ENCODE measurements around the gene TEKTIP1.
A peak's percentile ranks its signal among the peaks of the same experiment; 100 is the strongest.
"Not testable (repeated sequence)": the region's sequence is repeated elsewhere in the genome, so short reads cannot be mapped to it uniquely, and the experiment has no call there.

TEKTIP1 gene

DNA sequence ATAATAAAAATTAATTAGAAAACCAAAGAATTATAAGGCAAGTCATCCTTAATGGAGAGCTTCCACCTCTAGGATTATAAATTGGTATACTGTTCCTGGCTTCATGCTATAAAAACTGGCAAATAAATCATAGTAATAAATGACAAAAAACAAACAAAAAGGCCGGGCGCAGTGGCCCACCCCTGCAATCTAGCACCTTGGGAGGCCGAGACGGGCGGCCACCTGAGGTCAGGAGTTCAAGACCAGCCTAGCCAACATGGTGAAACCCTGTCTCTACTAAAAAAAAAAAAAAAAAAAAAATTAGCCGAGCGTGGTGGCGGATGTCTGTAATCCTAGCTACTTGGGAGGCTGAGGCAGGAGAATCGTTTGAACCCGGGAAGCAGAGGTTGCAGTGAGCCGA is 31.1 kb downstream of the TEKTIP1 start:
- H3K27me3 Mint-ChIP-seq (ENCODE audit: low read depth); H3K9me3 Mint-ChIP-seq; H3K4me3 Mint-ChIP-seq; H3K27ac Mint-ChIP-seq; H3K36me3 Mint-ChIP-seq (ENCODE audit: low read depth); H3K4me1 Mint-ChIP-seq (ENCODE audit: low read depth): not testable (repeated sequence)

DNA sequence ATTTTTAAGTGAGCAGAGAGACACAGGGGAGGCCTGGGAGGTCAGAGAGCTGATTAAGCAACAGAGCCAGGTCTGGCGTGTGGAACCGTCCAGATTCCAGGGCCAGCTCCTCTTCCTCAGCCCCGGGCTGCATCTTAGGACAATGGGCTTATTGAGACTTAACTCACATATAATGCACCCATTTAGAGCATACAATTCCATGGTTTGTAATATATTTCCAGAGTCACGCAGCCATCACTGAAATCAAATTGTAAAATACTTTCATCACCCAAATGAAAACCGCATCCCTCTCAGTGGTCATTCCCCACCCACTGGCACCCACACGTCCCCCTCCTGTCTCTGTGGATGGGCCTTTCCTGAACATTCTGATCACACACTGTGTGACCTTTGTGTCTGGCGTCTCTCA is 31.6 kb downstream of the TEKTIP1 start:
- Mint-ChIP-seq H3K27ac (peak overlapping the region; percentile 31), H3K27me3 (ENCODE audit: low read depth) (no peaks in the 10 kb centered on the region), H3K9me3 (no peaks in the 10 kb centered on the region), H3K4me1 (ENCODE audit: low read depth) (peaks cover 5% of the 10 kb centered on the region), H3K36me3 (ENCODE audit: low read depth) (peaks cover 9% of the 10 kb centered on the region), H3K4me3 (no peak overlapping the region)

DNA sequence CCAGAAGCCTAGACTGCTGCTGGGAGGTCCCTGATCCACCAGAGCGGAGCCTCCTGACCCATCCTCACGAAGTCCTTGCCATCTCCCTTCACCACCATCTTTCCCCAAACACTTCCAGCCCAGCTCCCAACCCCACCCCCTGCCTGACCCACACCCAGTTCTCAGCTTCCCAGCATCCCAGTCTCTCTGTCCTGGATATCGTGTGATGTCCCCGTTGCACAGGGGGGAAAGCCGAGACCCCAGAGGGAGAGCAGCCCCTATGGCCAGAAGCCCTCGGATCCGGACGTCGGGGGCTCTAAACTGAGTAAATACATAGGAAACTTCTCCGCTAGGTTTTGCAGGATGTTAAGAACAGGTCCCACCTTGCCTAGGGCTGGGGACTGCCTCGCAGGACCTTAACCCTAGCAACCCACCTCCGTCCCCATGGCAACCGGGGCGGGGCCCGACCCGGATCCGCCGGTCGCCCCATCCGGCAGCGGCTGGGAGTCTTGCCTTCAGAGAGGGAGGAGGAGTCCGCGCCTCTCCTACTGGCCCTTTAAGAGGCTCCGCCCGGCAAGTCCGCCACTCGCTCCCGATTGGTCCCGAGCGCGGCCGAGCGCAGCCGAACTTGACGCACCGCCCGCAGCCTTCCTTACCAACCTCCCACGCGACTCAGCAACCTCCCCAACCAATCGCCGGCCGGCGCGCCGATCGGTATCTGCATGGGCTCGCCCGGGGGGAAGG is 33.3 kb downstream of the TEKTIP1 start:
- Mint-ChIP-seq H3K36me3 (ENCODE audit: low read depth) (peaks cover 9% of the 10 kb centered on the region), H3K9me3 (no peaks in the 10 kb centered on the region), H3K4me1 (ENCODE audit: low read depth) (peaks cover 5% of the 10 kb centered on the region), H3K4me3 (peak overlapping the region; percentile 72), H3K27ac (peak overlapping the region; percentile 70), H3K27me3 (ENCODE audit: low read depth) (no peaks in the 10 kb centered on the region)

DNA sequence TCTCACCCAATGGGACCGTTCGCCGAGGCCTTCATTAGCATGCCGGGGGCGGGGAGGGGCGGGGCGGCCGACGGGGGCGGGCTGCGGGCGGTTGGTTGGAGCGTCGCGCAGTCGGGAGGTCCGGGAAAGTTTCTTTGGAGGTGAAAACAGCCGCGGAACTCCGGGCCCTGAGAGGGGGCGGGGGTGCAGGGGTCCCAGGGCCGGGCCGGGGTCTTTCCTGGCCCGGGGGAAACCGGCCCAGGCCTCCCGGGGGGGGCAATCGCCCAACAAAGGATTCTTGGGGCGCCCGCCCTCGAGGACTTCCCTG is 33.8 kb downstream of the TEKTIP1 start, which contains the start of gene HMG20B:
Gene HMG20B (plus strand): TSS at position 90 of the 307 bp plus-strand sequence. CDS start 366 bp downstream, outside the sequence.
- Mint-ChIP-seq H3K27ac (peak within 1 kb of the TSS; percentile 72), H3K9me3 (no peaks in the 10 kb centered on the region), H3K4me1 (ENCODE audit: low read depth) (peaks cover 5% of the 10 kb centered on the region), H3K4me3 (peak within 1 kb of the TSS; percentile 76), H3K27me3 (ENCODE audit: low read depth) (no peaks in the 10 kb centered on the region), H3K36me3 (ENCODE audit: low read depth) (peaks cover 9% of the 10 kb centered on the region)

DNA sequence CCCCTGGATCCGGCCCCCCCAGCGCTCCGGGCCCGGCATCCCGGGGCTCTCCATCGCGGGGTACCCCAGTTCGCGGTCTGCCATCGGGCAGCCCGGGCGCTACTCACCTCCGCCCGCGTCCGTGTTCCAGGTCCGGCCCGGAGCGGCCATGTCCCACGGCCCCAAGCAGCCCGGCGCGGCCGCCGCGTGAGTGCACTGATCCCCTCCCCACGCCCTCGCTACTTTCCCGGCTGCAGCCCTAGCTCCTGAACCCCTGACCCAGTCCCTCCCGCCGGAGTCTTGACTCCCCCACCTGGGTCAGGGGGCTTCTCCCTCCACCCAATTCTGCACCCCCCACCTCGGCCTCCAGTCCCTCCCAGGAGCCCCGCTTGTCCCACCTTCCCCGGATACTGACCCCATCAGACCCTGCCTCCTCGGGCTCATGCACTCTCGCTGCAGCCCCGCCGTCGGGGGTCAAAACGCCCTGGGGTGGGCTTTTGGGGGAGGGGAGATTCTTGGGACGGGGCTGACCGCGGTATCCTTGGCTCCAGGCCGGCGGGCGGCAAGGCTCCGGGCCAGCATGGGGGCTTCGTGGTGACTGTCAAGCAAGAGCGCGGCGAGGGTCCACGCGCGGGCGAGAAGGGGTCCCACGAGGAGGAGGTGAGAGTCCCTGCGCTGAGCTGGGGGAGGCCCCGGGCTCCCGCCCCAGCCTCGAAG is 34.3 kb downstream of the TEKTIP1 start:
- peak overlapping the region; percentile 62 for H3K27ac Mint-ChIP-seq
- H3K27me3 Mint-ChIP-seq (ENCODE audit: low read depth) = no peaks in the 10 kb centered on the region

DNA sequence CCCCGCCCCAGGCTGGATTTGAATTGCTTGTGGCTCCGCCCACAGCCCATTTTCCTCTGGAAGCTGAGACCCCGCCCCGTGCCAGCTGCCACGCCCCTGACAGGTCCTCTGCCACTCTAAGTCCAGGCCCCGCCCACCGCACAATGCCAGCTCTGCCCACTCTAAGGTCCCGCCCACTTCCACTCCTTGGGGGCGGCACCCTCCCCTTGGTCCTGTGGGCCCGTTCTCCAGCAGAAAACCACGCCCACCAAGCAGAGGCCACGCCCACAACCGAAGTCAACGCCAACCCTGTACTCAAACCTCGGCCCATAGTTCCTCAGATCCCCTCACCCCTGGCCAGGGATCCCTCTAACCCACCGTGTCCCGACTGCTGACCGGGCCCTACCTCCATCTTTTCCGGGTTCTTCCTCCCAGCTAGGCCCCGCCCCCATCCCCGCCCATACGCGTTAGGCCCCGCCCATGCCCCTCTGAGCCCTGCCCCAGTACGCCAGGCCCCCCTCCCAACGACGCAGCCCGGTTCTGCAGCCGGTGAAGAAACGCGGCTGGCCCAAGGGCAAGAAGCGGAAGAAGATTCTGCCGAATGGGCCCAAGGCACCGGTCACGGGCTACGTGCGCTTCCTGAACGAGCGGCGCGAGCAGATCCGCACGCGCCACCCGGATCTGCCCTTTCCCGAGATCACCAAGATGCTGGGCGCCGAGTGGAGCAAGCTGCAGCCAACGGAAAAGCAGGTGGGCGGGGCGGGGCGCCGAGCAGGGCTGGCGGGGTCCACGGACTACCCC is 35.1 kb downstream of the TEKTIP1 start:
- peak overlapping the region; percentile 76 for H3K4me3 Mint-ChIP-seq
- no peaks in the 10 kb centered on the region for H3K27me3 Mint-ChIP-seq (ENCODE audit: low read depth)
- peaks cover 9% of the 10 kb centered on the region for H3K36me3 Mint-ChIP-seq (ENCODE audit: low read depth)
- H3K4me1 Mint-ChIP-seq (ENCODE audit: low read depth) = peaks cover 5% of the 10 kb centered on the region
- no peaks in the 10 kb centered on the region for H3K9me3 Mint-ChIP-seq
- peak overlapping the region; percentile 72 for H3K27ac Mint-ChIP-seq

More for the DNA sequence above, 34.3 kb downstream of the TEKTIP1 start:
- Mint-ChIP-seq H3K4me3 (peak overlapping the region; percentile 76), H3K9me3 (no peaks in the 10 kb centered on the region), H3K4me1 (ENCODE audit: low read depth) (peaks cover 5% of the 10 kb centered on the region), H3K36me3 (ENCODE audit: low read depth) (peaks cover 9% of the 10 kb centered on the region)

DNA sequence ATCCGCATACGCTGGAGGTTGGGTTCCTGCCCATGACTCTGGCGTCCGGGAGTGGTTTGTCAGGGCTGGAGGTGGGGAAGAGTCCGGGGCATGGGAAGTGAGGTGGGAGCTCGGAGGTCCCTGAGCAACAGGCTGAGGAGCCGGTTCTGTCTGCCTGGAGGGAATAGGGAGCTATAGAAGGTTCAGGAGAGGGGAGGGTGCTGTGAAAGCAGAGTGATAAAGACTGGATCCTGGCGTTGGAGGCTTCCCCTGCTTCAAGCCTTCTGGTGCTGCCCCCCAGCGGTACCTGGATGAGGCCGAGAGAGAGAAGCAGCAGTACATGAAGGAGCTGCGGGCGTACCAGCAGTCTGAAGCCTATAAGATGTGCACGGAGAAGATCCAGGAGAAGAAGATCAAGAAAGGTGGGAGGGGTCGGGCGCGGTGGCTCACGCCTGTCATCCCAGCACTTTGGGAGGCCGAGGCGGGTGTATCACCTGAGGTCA is 36.3 kb downstream of the TEKTIP1 start:
- peaks cover 5% of the 10 kb centered on the region for H3K4me1 Mint-ChIP-seq (ENCODE audit: low read depth)
- no peaks in the 10 kb centered on the region for H3K9me3 Mint-ChIP-seq
- peaks cover 9% of the 10 kb centered on the region for H3K36me3 Mint-ChIP-seq (ENCODE audit: low read depth)
- no peak overlapping the region for H3K27ac Mint-ChIP-seq
- H3K4me3 Mint-ChIP-seq = no peak overlapping the region
- H3K27me3 Mint-ChIP-seq (ENCODE audit: low read depth) = no peaks in the 10 kb centered on the region

DNA sequence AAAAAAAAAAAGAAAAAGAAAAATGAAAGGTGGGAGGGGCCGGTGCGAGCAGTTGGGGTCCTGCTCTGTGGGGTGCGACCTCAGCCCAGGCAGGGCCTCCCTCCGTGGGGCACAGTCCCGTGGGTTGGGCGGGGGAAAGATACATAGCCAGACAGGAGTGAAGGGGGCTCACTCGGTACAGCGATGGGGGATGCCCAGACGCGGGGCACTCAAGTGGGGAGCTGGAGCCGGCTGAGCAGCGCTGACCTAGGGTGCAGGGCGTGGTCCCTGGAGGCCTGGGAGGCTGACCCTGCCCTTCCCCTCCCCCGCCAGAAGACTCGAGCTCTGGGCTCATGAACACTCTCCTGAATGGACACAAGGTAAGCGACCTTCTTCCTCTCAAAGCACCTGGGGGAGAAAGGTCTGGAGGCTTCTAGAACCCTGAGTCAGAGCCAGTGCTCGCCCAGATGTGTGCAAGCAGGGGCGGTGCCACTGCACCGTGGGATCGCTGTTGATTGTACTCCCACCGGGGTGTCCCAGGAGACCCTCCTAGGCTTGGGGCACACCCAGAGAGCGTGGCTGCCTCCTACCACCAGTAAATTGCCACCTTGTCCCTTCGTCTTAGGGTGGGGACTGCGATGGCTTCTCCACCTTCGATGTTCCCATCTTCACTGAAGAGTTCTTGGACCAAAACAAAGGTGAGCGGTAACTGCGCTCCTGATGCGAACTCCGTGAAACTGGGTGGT is 37.1 kb downstream of the TEKTIP1 start:
- peaks cover 5% of the 10 kb centered on the region for H3K4me1 Mint-ChIP-seq (ENCODE audit: low read depth)
- H3K27me3 Mint-ChIP-seq (ENCODE audit: low read depth) = no peaks in the 10 kb centered on the region
- no peak overlapping the region for H3K27ac Mint-ChIP-seq
- H3K36me3 Mint-ChIP-seq (ENCODE audit: low read depth) = peaks cover 9% of the 10 kb centered on the region
- H3K4me3 Mint-ChIP-seq = no peak overlapping the region
- no peaks in the 10 kb centered on the region for H3K9me3 Mint-ChIP-seq

DNA sequence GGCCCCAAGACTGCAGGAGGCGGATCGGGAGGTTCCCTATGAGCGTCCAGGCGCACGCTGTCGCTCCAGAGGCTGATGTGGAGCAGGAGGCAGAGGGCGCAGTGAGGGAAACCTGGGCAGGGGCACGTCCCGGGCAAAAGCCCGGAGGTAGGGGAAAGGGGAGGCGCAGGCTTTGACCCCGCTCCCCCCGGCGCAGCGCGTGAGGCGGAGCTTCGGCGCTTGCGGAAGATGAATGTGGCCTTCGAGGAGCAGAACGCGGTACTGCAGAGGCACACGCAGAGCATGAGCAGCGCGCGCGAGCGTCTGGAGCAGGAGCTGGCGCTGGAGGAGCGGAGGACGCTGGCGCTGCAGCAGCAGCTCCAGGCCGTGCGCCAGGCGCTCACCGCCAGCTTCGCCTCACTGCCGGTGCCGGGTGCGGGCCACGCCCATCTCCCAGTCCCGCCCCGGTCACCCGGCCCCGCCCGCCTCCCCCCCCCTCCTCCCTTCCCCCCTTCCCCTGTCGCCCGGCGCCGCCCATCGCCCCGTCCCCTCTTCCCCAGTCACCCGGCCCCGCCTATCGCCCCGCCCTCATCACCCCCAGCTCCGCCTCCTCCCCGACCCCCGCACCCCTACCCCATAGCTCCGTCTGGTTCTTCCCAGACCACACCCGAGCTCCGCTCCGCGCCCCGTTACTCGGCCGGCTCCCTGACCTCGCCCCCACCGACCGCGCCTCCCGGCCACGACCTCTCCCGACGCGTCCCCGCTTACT is 37.9 kb downstream of the TEKTIP1 start:
- H3K27ac Mint-ChIP-seq = no peak overlapping the region
- no peaks in the 10 kb centered on the region for H3K9me3 Mint-ChIP-seq
- peaks cover 9% of the 10 kb centered on the region for H3K36me3 Mint-ChIP-seq (ENCODE audit: low read depth)
- peaks cover 2% of the 10 kb centered on the region for H3K4me1 Mint-ChIP-seq (ENCODE audit: low read depth)
- no peaks in the 10 kb centered on the region for H3K27me3 Mint-ChIP-seq (ENCODE audit: low read depth)
- no peak overlapping the region for H3K4me3 Mint-ChIP-seq

DNA sequence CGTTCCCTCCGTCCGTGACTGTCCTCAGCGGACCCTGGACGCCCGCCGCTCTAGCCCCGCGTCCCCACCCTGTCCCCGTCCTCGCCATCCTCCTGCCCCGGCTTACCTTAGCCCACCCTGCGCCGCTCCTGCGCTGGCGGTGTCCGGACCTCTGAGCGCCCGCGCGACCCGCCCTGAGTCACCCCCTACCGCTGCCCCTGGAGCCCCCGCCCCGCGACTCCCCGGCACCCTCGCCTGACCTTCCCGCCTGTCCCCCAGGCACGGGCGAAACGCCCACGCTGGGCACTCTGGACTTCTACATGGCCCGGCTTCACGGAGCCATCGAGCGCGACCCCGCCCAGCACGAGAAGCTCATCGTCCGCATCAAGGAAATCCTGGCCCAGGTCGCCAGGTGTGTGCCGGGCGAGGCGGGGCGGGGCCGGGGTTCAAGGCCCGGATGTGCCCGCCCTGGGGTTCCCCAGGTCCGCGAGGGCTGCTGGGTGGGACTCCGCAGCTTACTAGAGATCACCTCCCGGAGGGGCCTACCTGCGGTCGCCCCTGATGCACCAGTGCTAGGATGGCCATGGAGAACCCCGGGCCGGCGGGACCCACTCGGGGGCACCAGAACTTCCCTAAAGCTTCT is 38.9 kb downstream of the TEKTIP1 start:
- H3K27ac Mint-ChIP-seq = no peak overlapping the region
- H3K27me3 Mint-ChIP-seq (ENCODE audit: low read depth) = no peaks in the 10 kb centered on the region
- no peak overlapping the region for H3K4me3 Mint-ChIP-seq
- H3K9me3 Mint-ChIP-seq = no peaks in the 10 kb centered on the region
- peaks cover 2% of the 10 kb centered on the region for H3K4me1 Mint-ChIP-seq (ENCODE audit: low read depth)
- H3K36me3 Mint-ChIP-seq (ENCODE audit: low read depth) = peaks cover 9% of the 10 kb centered on the region

DNA sequence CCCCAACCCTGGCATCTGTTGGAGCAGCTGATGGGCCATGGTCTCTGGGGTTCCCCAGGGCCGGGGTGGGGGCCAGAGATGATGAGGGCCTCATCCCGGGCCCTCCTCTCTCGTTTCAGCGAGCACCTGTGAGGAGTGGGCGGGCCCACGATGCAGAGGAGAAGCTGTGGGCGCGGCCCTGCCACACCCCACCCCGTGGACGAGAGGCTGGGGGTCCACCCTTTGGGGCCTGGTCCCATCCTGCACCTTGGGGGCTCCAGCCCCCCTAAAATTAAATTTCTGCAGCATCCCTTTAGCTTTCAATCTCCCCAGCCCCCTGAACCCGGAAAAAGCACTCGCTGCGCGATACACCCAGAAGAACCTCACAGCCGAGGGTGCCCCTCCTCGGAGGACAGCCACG is 39.4 kb downstream of the TEKTIP1 start:
- no peaks in the 10 kb centered on the region for H3K9me3 Mint-ChIP-seq
- no peak overlapping the region for H3K27ac Mint-ChIP-seq
- peaks cover 9% of the 10 kb centered on the region for H3K36me3 Mint-ChIP-seq (ENCODE audit: low read depth)
- H3K27me3 Mint-ChIP-seq (ENCODE audit: low read depth) = no peaks in the 10 kb centered on the region
- no peak overlapping the region for H3K4me3 Mint-ChIP-seq
- H3K4me1 Mint-ChIP-seq (ENCODE audit: low read depth) = peaks cover 2% of the 10 kb centered on the region

DNA sequence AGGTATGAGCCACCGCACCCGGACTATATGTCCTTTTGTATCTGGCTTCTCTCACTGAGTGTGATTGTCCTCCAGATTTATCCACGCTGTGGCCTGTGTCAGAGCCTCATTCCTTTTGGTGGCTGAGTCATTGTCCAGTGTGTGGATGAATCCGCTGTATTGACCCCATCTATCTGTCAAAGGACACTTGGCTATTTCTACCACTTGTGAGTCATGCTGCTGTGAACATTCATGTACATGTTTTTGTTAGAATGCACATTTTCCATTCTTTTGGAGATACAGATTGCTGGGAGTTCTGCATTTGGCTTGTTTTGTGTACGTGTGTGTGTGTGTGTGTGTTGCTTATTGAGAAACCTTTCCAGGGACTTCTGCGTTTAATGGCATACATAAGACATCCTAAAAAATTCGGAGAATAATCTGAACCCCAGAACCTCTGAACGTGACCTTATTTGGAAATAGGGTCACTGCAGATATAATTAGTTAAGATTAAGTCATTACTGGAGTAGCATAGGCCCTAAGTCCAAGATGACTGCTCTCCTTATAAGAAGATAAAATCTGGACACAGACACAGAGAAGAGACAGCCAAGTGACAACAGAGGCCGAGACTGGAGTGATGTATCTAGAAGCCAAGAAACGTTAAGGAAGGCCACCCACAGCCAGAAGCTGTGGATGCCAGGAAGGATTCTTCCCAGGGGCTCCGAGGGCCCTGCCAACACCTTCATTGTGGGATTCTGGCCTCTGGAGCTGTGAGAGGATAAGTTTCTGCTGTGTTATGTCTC is 41.4 kb downstream of the TEKTIP1 start:
- H3K9me3 Mint-ChIP-seq = no peaks in the 10 kb centered on the region
- H3K4me3 Mint-ChIP-seq = no peak overlapping the region
- no peak overlapping the region for H3K27ac Mint-ChIP-seq

DNA sequence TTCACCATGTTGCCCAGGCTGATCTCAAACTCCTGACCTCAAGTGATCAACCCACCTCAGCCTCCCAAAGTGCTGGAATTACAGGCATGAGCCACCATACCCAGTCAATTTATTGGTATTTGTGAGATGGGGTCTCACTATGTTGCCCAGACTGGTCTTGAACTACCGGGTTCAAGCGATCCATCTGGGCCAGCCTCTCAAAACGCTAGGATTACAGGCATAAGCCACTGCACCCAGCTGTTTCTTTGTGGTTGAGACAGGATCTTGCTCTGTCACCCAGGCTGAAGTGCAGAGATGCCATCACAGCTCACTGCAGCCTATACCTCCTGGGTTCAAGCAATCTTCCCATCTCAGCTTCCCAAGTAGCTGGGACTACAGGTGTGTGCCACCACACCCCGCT is 42.8 kb downstream of the TEKTIP1 start:
- H3K36me3 Mint-ChIP-seq (ENCODE audit: low read depth); H3K4me3 Mint-ChIP-seq; H3K27ac Mint-ChIP-seq; H3K4me1 Mint-ChIP-seq (ENCODE audit: low read depth); H3K9me3 Mint-ChIP-seq; H3K27me3 Mint-ChIP-seq (ENCODE audit: low read depth): not testable (repeated sequence)

More for the DNA sequence above, 41.4 kb downstream of the TEKTIP1 start:
- Mint-ChIP-seq H3K27me3 (ENCODE audit: low read depth) (no peaks in the 10 kb centered on the region), H3K36me3 (ENCODE audit: low read depth) (peaks cover 2% of the 10 kb centered on the region), H3K4me1 (ENCODE audit: low read depth) (peaks cover 1% of the 10 kb centered on the region)

All from T-helper 1 cell treated with Interleukin-12 subunit alpha and Interleukin-12 subunit beta and Interleukin-4 antibody, amounts not matched to agents 30 μg/mL and 1 μg/mL, for 36 hours (primary cell).